IMR-90 (cell line): Measurements from ENCODE around the gene PRSS16. TPM values are rescaled to one million over a fixed set of nuclear protein-coding genes. Genes with fewer than 3 reads are reported as not detected.

Source experiments
- ATAC-seq: fragments of 200-7000 bp; cut with Tn5 transposase; 2 replicates; pipeline ENCODE4 v1.9.1; 2020; ENCODE audit warnings: low read depth, mild to moderate bottlenecking, moderate library complexity
- BruUV-seq: library from RNA; stranded (reverse); fragments of 400-500 nt; replicated peaks from 2 replicates; lab custom pipeline; 2021; lab: Mats Ljungman, UMichigan
- CTCF ChIA-PET: fragments of 300-600 bp; formaldehyde crosslinking; extraction: SDS; loops from one replicate; lab custom pipeline; 2021; ENCODE audit warnings: antibody characterized with exemption; lab: Yijun Ruan, JAX
- POLR2A ChIA-PET: fragments of 300-600 bp; sonication (Branson Sonifier 250); formaldehyde crosslinking; loops from one replicate; lab custom pipeline; 2022; ENCODE audit warnings: antibody characterized with exemption; ENCODE audit not compliant: unreplicated experiment; lab: Charles Lee
- DNase-seq: peaks from one replicate; pipeline ENCODE4 v3.0.0; 2013
- H2AFZ ChIP-seq: replicated peaks from 2 replicates; pipeline ENCODE3; 2013; ENCODE audit warnings: low read length, mild to moderate bottlenecking; ENCODE audit not compliant: poor library complexity
- H2AK5ac ChIP-seq: 2 replicates; pipeline ENCODE4 v1.6.1; 2013; ENCODE audit warnings: low read depth, low read length, inconsistent platforms
- H2AK9ac ChIP-seq: replicated peaks from 2 replicates; pipeline ENCODE3; 2013; ENCODE audit warnings: mild to moderate bottlenecking, low read depth, low read length, moderate library complexity; ENCODE audit not compliant: poor library complexity
- H2BK120ac ChIP-seq: 2 replicates; pipeline ENCODE4 v1.6.1; 2013; ENCODE audit warnings: low read depth, low read length, inconsistent platforms
- H2BK15ac ChIP-seq: 3 replicates; pipeline ENCODE4 v1.6.1; 2013; ENCODE audit warnings: low read depth, low read length, inconsistent platforms
- H2BK20ac ChIP-seq: 2 replicates; pipeline ENCODE4 v1.6.1; 2013; ENCODE audit warnings: low read depth, mild to moderate bottlenecking, inconsistent platforms, low read length, moderate library complexity
- H2BK5ac ChIP-seq: 2 replicates; pipeline ENCODE4 v1.6.1; 2013; ENCODE audit warnings: mild to moderate bottlenecking, low read depth, low read length, inconsistent platforms; ENCODE audit not compliant: poor library complexity, severe bottlenecking
- H3K14ac ChIP-seq: replicated peaks from 2 replicates; pipeline ENCODE4 v1.6.1; 2013; ENCODE audit warnings: low read depth, low read length, inconsistent platforms
- H3K18ac ChIP-seq: 2 replicates; pipeline ENCODE4 v1.6.1; 2013; ENCODE audit warnings: low read depth, low read length, control low read depth
- H3K23ac ChIP-seq: 2 replicates; pipeline ENCODE4 v1.6.1; 2013; ENCODE audit warnings: low read depth, low read length, inconsistent platforms
- H3K27ac ChIP-seq: 2 replicates; pipeline ENCODE4 v1.5.1; 2013; ENCODE audit warnings: mild to moderate bottlenecking, control low read depth, low read length; ENCODE audit not compliant: insufficient read depth
- H3K27me3 ChIP-seq: 2 replicates; pipeline ENCODE4 v1.6.1; 2013; ENCODE audit warnings: low read length; ENCODE audit not compliant: control insufficient read depth, insufficient read depth
- H3K36me3 ChIP-seq: 2 replicates; pipeline ENCODE4 v1.6.1; 2013; ENCODE audit warnings: low read length, mixed read lengths; ENCODE audit not compliant: control insufficient read depth, insufficient read depth
- H3K4ac ChIP-seq: 2 replicates; pipeline ENCODE4 v1.6.1; 2013; ENCODE audit warnings: low read depth, low read length, inconsistent platforms
- H3K4me1 ChIP-seq: 2 replicates; pipeline ENCODE4 v1.6.1; 2013; ENCODE audit warnings: low read length, mixed read lengths; ENCODE audit not compliant: control insufficient read depth, insufficient read depth
- H3K4me2 ChIP-seq: 2 replicates; pipeline ENCODE4 v1.6.1; 2013; ENCODE audit warnings: low read depth, mild to moderate bottlenecking, control low read depth, low read length, moderate library complexity
- H3K4me3 ChIP-seq: 2 replicates; pipeline ENCODE4 v1.5.1; 2013; ENCODE audit warnings: low read depth, mild to moderate bottlenecking, control low read depth, low read length, moderate library complexity; ENCODE audit not compliant: insufficient read depth
- H3K56ac ChIP-seq: 2 replicates; pipeline ENCODE4 v1.6.1; 2013; ENCODE audit warnings: low read length, inconsistent platforms; ENCODE audit not compliant: insufficient read depth; ENCODE audit errors: extremely low read depth
- H3K79me1 ChIP-seq, 2 experiments: 2 replicates each; pipeline ENCODE4 v1.6.1; 2013; ENCODE audit warnings: low read length in 2 of 2, inconsistent platforms in 1 of 2, low read depth in 1 of 2
- H3K9ac ChIP-seq: 2 replicates; pipeline ENCODE4 v1.6.1; 2013; ENCODE audit warnings: low read depth, low read length, control low read depth
- H3K9me1 ChIP-seq: 2 replicates; pipeline ENCODE4 v1.6.1; 2013; ENCODE audit warnings: low read length, inconsistent platforms; ENCODE audit not compliant: insufficient read depth
- H3K9me3 ChIP-seq: 2 replicates; pipeline ENCODE4 v1.6.1; 2013; ENCODE audit warnings: low read length; ENCODE audit not compliant: control insufficient read depth, insufficient read depth
- H4K20me1 ChIP-seq: 2 replicates; pipeline ENCODE4 v1.6.1; 2013; ENCODE audit warnings: low read length, inconsistent platforms; ENCODE audit not compliant: insufficient read depth
- H4K5ac ChIP-seq: 2 replicates; pipeline ENCODE4 v1.6.1; 2013; ENCODE audit warnings: mild to moderate bottlenecking, low read depth, low read length, control low read depth
- H4K8ac ChIP-seq, 2 experiments: 2 replicates each; pipeline ENCODE4 v1.6.1; 2013; ENCODE audit warnings: low read depth in 2 of 2, low read length in 2 of 2, control low read depth in 1 of 2, inconsistent platforms in 1 of 2
- H4K91ac ChIP-seq: 2 replicates; pipeline ENCODE4 v1.6.1; 2013; ENCODE audit warnings: low read depth, low read length, inconsistent platforms; ENCODE audit not compliant: insufficient read depth
- BHLHE40 ChIP-seq: fragments of 150-350 bp; IDR thresholded peaks from 2 replicates; pipeline ENCODE4 v1.6.1; 2016; ENCODE audit warnings: mild to moderate bottlenecking, low read depth, low read length
- CEBPB ChIP-seq: IDR thresholded peaks from 2 replicates; pipeline ENCODE4 v1.6.1; 2012; ENCODE audit warnings: low read depth, low read length, improper control_type of control experiment
- CHD1 ChIP-seq: IDR thresholded peaks from 2 replicates; pipeline ENCODE4 v1.6.1; 2012; ENCODE audit warnings: low read depth, low read length, improper control_type of control experiment
- ELK1 ChIP-seq: fragments of 150-350 bp; IDR thresholded peaks from 2 replicates; pipeline ENCODE4 v1.6.1; 2016; ENCODE audit warnings: low read depth, mild to moderate bottlenecking, low read length, moderate library complexity, borderline replicate concordance
- FOS ChIP-seq: fragments of 150-350 bp; IDR thresholded peaks from 2 replicates; pipeline ENCODE4 v1.6.1; 2016; ENCODE audit warnings: low read depth, low read length
- MAFK ChIP-seq: IDR thresholded peaks from 2 replicates; pipeline ENCODE4 v1.6.1; 2012; ENCODE audit warnings: low read depth, low read length, improper control_type of control experiment
- MAZ ChIP-seq: IDR thresholded peaks from 2 replicates; pipeline ENCODE4 v1.6.1; 2012; ENCODE audit warnings: low read depth, mild to moderate bottlenecking, low read length, improper control_type of control experiment, moderate library complexity, borderline replicate concordance
- MXI1 ChIP-seq: IDR thresholded peaks from 2 replicates; pipeline ENCODE4 v1.6.1; 2012; ENCODE audit warnings: low read depth, mild to moderate bottlenecking, low read length, moderate library complexity, borderline replicate concordance
- NFE2L2 ChIP-seq: fragments of 150-350 bp; IDR thresholded peaks from 2 replicates; pipeline ENCODE4 v1.6.1; 2016; ENCODE audit warnings: low read depth, mild to moderate bottlenecking, low read length
- POLR2A ChIP-seq: IDR thresholded peaks from 2 replicates; pipeline ENCODE4 v1.6.1; 2012; ENCODE audit warnings: mild to moderate bottlenecking, low read depth, low read length
- RAD21 ChIP-seq: IDR thresholded peaks from 2 replicates; pipeline ENCODE4 v1.6.1; 2012; ENCODE audit warnings: low read length, improper control_type of control experiment
- RCOR1 ChIP-seq: IDR thresholded peaks from 2 replicates; pipeline ENCODE4 v1.6.1; 2012; ENCODE audit warnings: mild to moderate bottlenecking, low read length, improper control_type of control experiment; ENCODE audit not compliant: insufficient replicate concordance
- RFX5 ChIP-seq: IDR thresholded peaks from 2 replicates; pipeline ENCODE4 v1.8.0; 2012; ENCODE audit warnings: low read depth, mild to moderate bottlenecking, low read length, moderate library complexity
- SMC3 ChIP-seq: fragments of 150-350 bp; IDR thresholded peaks from 2 replicates; pipeline ENCODE4 v1.6.1; 2016; ENCODE audit warnings: low read depth, mild to moderate bottlenecking, antibody characterized with exemption, low read length, moderate library complexity
- WGBS, 2 experiments: methylation state at CpG; one replicate each; pipeline versions ENCODE4 v1.1.5 to v1.1.7; 2013; ENCODE audit warnings: missing lambda C conversion rate in 2 of 2; ENCODE audit not compliant: insufficient read length in 1 of 2; ENCODE audit errors: extremely low coverage in 2 of 2; 5-methylcytosine and 5-hydroxymethylcytosine counted together
- dilution Hi-C: fragments of 300-500 bp; cut with HindIII; formaldehyde crosslinking; loops from one replicate; pipeline ENCODE4 v1.14.3; 2018; ENCODE audit warnings: low sequenced_read_pairs; ENCODE audit not compliant: unreplicated experiment
- in situ Hi-C: fragments of 300-500 bp; cut with MboI; formaldehyde crosslinking; loops from 3 replicates; pipeline ENCODE4 v1.14.3; 2019; ENCODE audit warnings: low sequenced_read_pairs, inconsistent platforms, mixed read lengths
- intact Hi-C: fragments of 100-400 bp; cut with micrococcal nuclease; formaldehyde crosslinking; loops from 2 replicates; pipeline ENCODE4 v1.10.0; 2022
- polyA plus RNA-seq, 3 experiments: library from polyadenylated mRNA; depleted of rRNA; stranded (reverse); fragments of >200 nt; gene quantifications; 2 replicates each; pipeline ENCODE4 v1.2.3, GENCODE V29; 2012; ENCODE audit warnings: low replicate concordance in 1 of 3
- total RNA-seq: library from RNA; depleted of rRNA; stranded (reverse); fragments of >200 nt; gene quantifications from 2 replicates; pipeline ENCODE4 v1.2.3, GENCODE V29; 2012
- TF ChIP-seq, protein P1 (sequence below): fragments of 150-350 bp; IDR thresholded peaks from 2 replicates; pipeline ENCODE4 v1.6.1; 2017; ENCODE audit warnings: mild to moderate bottlenecking, antibody characterized with exemption, low read length, low read depth
- TF ChIP-seq, protein P2 (sequence below): conservative IDR thresholded peaks from 2 replicates; pipeline ENCODE4 v1.5.1; 2012; ENCODE audit warnings: mild to moderate bottlenecking, low read depth, low read length, improper control_type of control experiment

PRSS16 gene
- total and polyA plus RNA-seq, 2 of the 4 experiments (the other 2 are of a cell fraction), result 0.39 TPM; not detected in 1

- H3K36me3 ChIP-seq, result no peaks in the 10 kb centered on the region
- H3K56ac ChIP-seq, result no peak overlapping the region
- no peaks in the 10 kb centered on the region for H3K4me1 ChIP-seq
- H4K5ac ChIP-seq, result no peak overlapping the region
- no peak overlapping the region for H3K18ac ChIP-seq
- H3K23ac ChIP-seq, result no peak overlapping the region
- no peak overlapping the region for H3K4ac ChIP-seq
- no peak overlapping the region for H2BK120ac ChIP-seq
- 100% methylated on average over 1 of the region's 7 CpGs; no CpG with 5 or more reads in 1 of the 2 experiments for WGBS, 2 experiments
- no peak overlapping the region for H4K91ac ChIP-seq
- ATAC-seq (no peak), DNase-seq (no peak)
- peaks cover 5% of the 10 kb centered on the region; the same call in 1 of the 2 replicates for H3K27me3 ChIP-seq
- dilution Hi-C loops, result no loop called here
- BruUV-seq, result no TSS peak
- intact Hi-C loops, result no loop called here
- no peaks in the 10 kb centered on the region for H3K79me1 ChIP-seq
- no peak overlapping the region for H2AK9ac ChIP-seq
- no peaks in the 10 kb centered on the region for H3K9me3 ChIP-seq
- no peak overlapping the region for H2AK5ac ChIP-seq
- in situ Hi-C loops, result no loop called here
- H3K9ac ChIP-seq, result no peak overlapping the region
- no peak overlapping the region for H3K27ac ChIP-seq
- H2BK5ac ChIP-seq, result no peak overlapping the region
- POLR2A ChIA-PET, result no interaction called here
- H3K4me2 ChIP-seq, result no peak overlapping the region
- H2BK20ac ChIP-seq, result no peak overlapping the region
- no peak overlapping the region for H3K4me3 ChIP-seq
- no peak overlapping the region for H2AFZ ChIP-seq
- no peaks in the 10 kb centered on the region for H3K9me1 ChIP-seq
- no peak overlapping the region for H2BK15ac ChIP-seq
- CTCF ChIA-PET, result no interaction called here
- TF ChIP-seq RCOR1, result no peak
- TF ChIP-seq ELK1, result no peak
- no peak for TF ChIP-seq BHLHE40
- TF ChIP-seq, protein P1, sequence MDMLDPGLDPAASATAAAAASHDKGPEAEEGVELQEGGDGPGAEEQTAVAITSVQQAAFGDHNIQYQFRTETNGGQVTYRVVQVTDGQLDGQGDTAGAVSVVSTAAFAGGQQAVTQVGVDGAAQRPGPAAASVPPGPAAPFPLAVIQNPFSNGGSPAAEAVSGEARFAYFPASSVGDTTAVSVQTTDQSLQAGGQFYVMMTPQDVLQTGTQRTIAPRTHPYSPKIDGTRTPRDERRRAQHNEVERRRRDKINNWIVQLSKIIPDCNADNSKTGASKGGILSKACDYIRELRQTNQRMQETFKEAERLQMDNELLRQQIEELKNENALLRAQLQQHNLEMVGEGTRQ, result no peak
- TF ChIP-seq NFE2L2, result no peak
- no peak for TF ChIP-seq SMC3
- no peak for TF ChIP-seq MAFK
- no peak for TF ChIP-seq RFX5
- no peak for TF ChIP-seq MXI1
- TF ChIP-seq CHD1, result no peak
- TF ChIP-seq POLR2A, result no peak
- TF ChIP-seq, protein P2, sequence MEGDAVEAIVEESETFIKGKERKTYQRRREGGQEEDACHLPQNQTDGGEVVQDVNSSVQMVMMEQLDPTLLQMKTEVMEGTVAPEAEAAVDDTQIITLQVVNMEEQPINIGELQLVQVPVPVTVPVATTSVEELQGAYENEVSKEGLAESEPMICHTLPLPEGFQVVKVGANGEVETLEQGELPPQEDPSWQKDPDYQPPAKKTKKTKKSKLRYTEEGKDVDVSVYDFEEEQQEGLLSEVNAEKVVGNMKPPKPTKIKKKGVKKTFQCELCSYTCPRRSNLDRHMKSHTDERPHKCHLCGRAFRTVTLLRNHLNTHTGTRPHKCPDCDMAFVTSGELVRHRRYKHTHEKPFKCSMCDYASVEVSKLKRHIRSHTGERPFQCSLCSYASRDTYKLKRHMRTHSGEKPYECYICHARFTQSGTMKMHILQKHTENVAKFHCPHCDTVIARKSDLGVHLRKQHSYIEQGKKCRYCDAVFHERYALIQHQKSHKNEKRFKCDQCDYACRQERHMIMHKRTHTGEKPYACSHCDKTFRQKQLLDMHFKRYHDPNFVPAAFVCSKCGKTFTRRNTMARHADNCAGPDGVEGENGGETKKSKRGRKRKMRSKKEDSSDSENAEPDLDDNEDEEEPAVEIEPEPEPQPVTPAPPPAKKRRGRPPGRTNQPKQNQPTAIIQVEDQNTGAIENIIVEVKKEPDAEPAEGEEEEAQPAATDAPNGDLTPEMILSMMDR, result no peak
- TF ChIP-seq CEBPB, result no peak
- TF ChIP-seq MAZ, result no peak
- no peak for TF ChIP-seq FOS
- no peak for TF ChIP-seq RAD21
- H4K8ac ChIP-seq, result no peak overlapping the region
- H3K14ac ChIP-seq, result no peak overlapping the region
- no peaks in the 10 kb centered on the region for H4K20me1 ChIP-seq
Measured at GRCh38 chr6:27241443-27241842, 6.1 kb upstream of the PRSS16 start.
